Measurements from ENCODE around the gene CISTR. TPM values are rescaled to one million over a fixed set of nuclear protein-coding genes. Genes with fewer than 3 reads are reported as not detected.
"Not testable (repeated sequence)": the region's sequence is repeated elsewhere in the genome, so short reads cannot be mapped to it uniquely, and the experiment has no call there.

The CISTR gene
- total and polyA plus RNA-seq, 2 experiments from 2014 or later, result not detected

DNA sequence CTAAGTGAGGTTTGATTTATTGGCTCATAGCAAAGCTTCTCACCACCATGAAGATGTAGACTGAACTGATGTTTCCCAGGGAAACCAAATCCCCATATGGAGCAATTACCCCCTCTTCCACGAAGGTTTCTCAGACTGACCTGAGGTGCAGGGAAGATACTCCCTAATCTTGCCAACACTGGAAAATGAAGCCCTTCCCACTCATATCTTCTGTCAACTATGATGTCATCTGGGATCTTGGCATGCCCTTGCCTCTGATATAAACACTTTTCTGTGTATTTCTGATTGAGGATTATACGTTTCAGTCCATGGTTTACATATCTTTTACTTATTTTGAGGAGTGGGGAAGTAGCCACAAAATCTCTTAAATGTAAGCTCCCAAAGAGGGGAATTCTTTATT lies 14.1 kb upstream of the CISTR start:
- H3K9me3 ChIP-seq (ENCODE audit: low read depth), result no peaks in the 10 kb centered on the region
- H3K79me2 ChIP-seq, result no peaks in the 10 kb centered on the region
- 57% methylated on average over 2 of the region's 2 CpGs for WGBS (ENCODE audit: low lambda C conversion rate, missing lambda C conversion rate)
- H4K20me1 ChIP-seq (ENCODE audit: insufficient read depth, poor library complexity, severe bottlenecking), result no peaks in the 10 kb centered on the region
- TF ChIP-seq, protein P1, sequence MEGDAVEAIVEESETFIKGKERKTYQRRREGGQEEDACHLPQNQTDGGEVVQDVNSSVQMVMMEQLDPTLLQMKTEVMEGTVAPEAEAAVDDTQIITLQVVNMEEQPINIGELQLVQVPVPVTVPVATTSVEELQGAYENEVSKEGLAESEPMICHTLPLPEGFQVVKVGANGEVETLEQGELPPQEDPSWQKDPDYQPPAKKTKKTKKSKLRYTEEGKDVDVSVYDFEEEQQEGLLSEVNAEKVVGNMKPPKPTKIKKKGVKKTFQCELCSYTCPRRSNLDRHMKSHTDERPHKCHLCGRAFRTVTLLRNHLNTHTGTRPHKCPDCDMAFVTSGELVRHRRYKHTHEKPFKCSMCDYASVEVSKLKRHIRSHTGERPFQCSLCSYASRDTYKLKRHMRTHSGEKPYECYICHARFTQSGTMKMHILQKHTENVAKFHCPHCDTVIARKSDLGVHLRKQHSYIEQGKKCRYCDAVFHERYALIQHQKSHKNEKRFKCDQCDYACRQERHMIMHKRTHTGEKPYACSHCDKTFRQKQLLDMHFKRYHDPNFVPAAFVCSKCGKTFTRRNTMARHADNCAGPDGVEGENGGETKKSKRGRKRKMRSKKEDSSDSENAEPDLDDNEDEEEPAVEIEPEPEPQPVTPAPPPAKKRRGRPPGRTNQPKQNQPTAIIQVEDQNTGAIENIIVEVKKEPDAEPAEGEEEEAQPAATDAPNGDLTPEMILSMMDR (IDR thresholded peaks at IDR 0.05; ENCODE audit: poor library complexity), result no peak
- no peak for TF ChIP-seq EZH2 (IDR thresholded peaks at IDR 0.05; ENCODE audit: borderline replicate concordance)
- no peak for TF ChIP-seq EZH2phosphoT487 (IDR thresholded peaks at IDR 0.05; ENCODE audit: low read depth, severe bottlenecking, unreplicated experiment)
- no peaks in the 10 kb centered on the region for H3K4me1 ChIP-seq (ENCODE audit: insufficient read depth)
- peaks cover 80% of the 10 kb centered on the region for H3K27me3 ChIP-seq
- no peak overlapping the region for H3K4me2 ChIP-seq
- no peaks in the 10 kb centered on the region for H3K36me3 ChIP-seq (replicated peaks; ENCODE audit: insufficient read depth, low read depth)
- no peak overlapping the region for H2AFZ ChIP-seq
- no peaks in the 10 kb centered on the region for H3K9me2 ChIP-seq (replicated peaks; ENCODE audit: insufficient read depth)
- no peak for DNase-seq (ENCODE audit: low spot score)
- H3K27ac ChIP-seq, result no peak overlapping the region
- H3K4me3 ChIP-seq, result no peak overlapping the region

- no peak overlapping the region for H3K4me2 ChIP-seq
- no peaks in the 10 kb centered on the region for H4K20me1 ChIP-seq (ENCODE audit: insufficient read depth, poor library complexity, severe bottlenecking)
- 84% methylated on average over 4 of the region's 4 CpGs for WGBS (ENCODE audit: low lambda C conversion rate, missing lambda C conversion rate)
- no peaks in the 10 kb centered on the region for H3K4me1 ChIP-seq (ENCODE audit: insufficient read depth)
- no peaks in the 10 kb centered on the region for H3K9me3 ChIP-seq (ENCODE audit: low read depth)
- H3K27ac ChIP-seq, result no peak overlapping the region
- no peak overlapping the region for H3K4me3 ChIP-seq
- H3K27me3 ChIP-seq, result peaks cover 74% of the 10 kb centered on the region
- no peaks in the 10 kb centered on the region for H3K79me2 ChIP-seq
- no peaks in the 10 kb centered on the region for H3K9me2 ChIP-seq (replicated peaks; ENCODE audit: insufficient read depth)
- TF ChIP-seq EZH2phosphoT487 (IDR thresholded peaks at IDR 0.05; ENCODE audit: low read depth, severe bottlenecking, unreplicated experiment) (no peak), EZH2 (IDR thresholded peaks at IDR 0.05; ENCODE audit: borderline replicate concordance) (no peak)
- TF ChIP-seq, protein P1 (IDR thresholded peaks at IDR 0.05; ENCODE audit: poor library complexity), result no peak
- no peak for DNase-seq (ENCODE audit: low spot score)
- no peak overlapping the region for H2AFZ ChIP-seq
- no peaks in the 10 kb centered on the region for H3K36me3 ChIP-seq (replicated peaks; ENCODE audit: insufficient read depth, low read depth)
Observed at GRCh38 chr12:53764615-53765014, 12.8 kb upstream of the CISTR start.

DNA sequence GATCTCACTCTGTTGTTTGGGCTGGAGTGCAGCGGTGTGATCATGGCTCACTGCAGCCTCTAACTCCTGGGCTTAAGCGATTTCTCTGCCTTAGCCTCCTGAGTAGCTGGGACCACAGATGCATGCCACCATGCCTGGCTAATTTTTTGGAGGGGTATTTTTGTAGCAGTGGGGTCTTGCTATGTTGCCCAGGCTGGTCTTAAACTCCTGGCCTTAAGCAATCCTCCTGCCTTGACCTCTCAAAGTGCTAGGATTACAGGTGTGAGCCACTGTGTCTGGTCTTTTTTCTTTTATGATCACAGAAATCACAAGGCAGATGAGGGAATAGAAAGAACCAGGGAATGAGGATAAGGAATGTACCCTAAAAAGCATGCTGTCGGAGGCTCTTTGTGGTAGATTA lies 11.0 kb upstream of the CISTR start:
- H3K4me2 ChIP-seq; DNase-seq (ENCODE audit: low spot score); H3K9me2 ChIP-seq (replicated peaks; ENCODE audit: insufficient read depth); H3K4me3 ChIP-seq; H3K4me1 ChIP-seq (ENCODE audit: insufficient read depth); H3K79me2 ChIP-seq; H3K9me3 ChIP-seq (ENCODE audit: low read depth); H3K36me3 ChIP-seq (replicated peaks; ENCODE audit: insufficient read depth, low read depth); H3K27ac ChIP-seq; H4K20me1 ChIP-seq (ENCODE audit: insufficient read depth, poor library complexity, severe bottlenecking); H2AFZ ChIP-seq: not testable (repeated sequence)
- H3K27me3 ChIP-seq, result peaks cover 78% of the 10 kb centered on the region
- WGBS (ENCODE audit: low lambda C conversion rate, missing lambda C conversion rate), result 93% methylated on average over 3 of the region's 3 CpGs

DNA sequence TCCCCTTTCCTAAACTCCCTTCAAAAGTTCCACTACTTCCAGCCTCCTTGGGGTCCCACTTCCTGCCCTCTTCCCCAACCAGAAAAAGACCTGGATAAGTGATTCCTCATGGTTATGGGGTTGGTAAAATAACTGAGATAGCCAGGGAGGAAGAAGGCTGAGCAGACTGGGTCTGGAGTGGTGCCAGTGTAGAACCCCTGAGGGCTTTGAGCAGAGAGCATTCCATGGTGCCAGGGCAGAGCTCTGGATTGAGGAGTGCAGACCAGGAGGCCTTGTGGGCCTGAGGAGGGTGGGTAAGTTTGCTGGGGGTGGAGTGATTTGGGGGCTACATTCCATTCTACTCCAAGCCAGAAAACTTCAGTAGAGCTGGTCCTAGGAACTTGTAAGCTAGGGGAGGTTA lies 9.5 kb upstream of the CISTR start:
- no peak overlapping the region for H3K4me3 ChIP-seq
- H3K79me2 ChIP-seq, result no peaks in the 10 kb centered on the region
- H2AFZ ChIP-seq, result no peak overlapping the region
- no peak for DNase-seq (ENCODE audit: low spot score)
- H3K4me2 ChIP-seq, result no peak overlapping the region
- H4K20me1 ChIP-seq (ENCODE audit: insufficient read depth, poor library complexity, severe bottlenecking), result no peaks in the 10 kb centered on the region
- H3K36me3 ChIP-seq (replicated peaks; ENCODE audit: insufficient read depth, low read depth), result no peaks in the 10 kb centered on the region
- H3K27me3 ChIP-seq, result peaks cover 72% of the 10 kb centered on the region
- H3K4me1 ChIP-seq (ENCODE audit: insufficient read depth), result no peaks in the 10 kb centered on the region
- no peak for TF ChIP-seq EZH2phosphoT487 (IDR thresholded peaks at IDR 0.05; ENCODE audit: low read depth, severe bottlenecking, unreplicated experiment)
- TF ChIP-seq EZH2 (IDR thresholded peaks at IDR 0.05; ENCODE audit: borderline replicate concordance), result no peak
- TF ChIP-seq, protein P1 (IDR thresholded peaks at IDR 0.05; ENCODE audit: poor library complexity), result no peak
- no peak overlapping the region for H3K27ac ChIP-seq
- no peaks in the 10 kb centered on the region for H3K9me3 ChIP-seq (ENCODE audit: low read depth)
- no peaks in the 10 kb centered on the region for H3K9me2 ChIP-seq (replicated peaks; ENCODE audit: insufficient read depth)

All from hepatocyte (in vitro differentiated cells).